Transverse colon (tissue), 4 donors: ENCODE data around the gene RFFL.

ENCODE experiments used
- EP300 ChIP-seq: sonication (generic); formaldehyde crosslinking; IDR thresholded peaks from one replicate; pipeline ENCODE4 v1.6.1; 2017; ENCODE audit warnings: antibody characterized with exemption, low read depth
- POLR2A ChIP-seq: fragments of 450-650 bp; IDR thresholded peaks from one replicate; pipeline ENCODE4 v1.6.1; 2016; ENCODE audit warnings: antibody characterized with exemption, mild to moderate bottlenecking, moderate library complexity
- POLR2AphosphoS5 ChIP-seq, 3 donors: sonication (generic); formaldehyde crosslinking; IDR thresholded peaks; one replicate each; pipeline ENCODE4 v1.6.1; 2016; ENCODE audit warnings: antibody characterized with exemption in 3 of 3
- TF ChIP-seq, protein P1 (sequence below), 5 experiments: fragments of 200-600 bp in 3 of 5; fragments of 450-650 bp in 2 of 5; sonication (generic) in 3 of 5; IDR thresholded peaks; 1 replicate in 2 of 5; 2 replicates in 3 of 5; pipeline ENCODE4 v1.5.1; 2016 to 2017; ENCODE audit warnings: antibody characterized with exemption in 5 of 5, inconsistent platforms in 3 of 5, mild to moderate bottlenecking in 2 of 5, moderate library complexity in 1 of 5

DNA sequence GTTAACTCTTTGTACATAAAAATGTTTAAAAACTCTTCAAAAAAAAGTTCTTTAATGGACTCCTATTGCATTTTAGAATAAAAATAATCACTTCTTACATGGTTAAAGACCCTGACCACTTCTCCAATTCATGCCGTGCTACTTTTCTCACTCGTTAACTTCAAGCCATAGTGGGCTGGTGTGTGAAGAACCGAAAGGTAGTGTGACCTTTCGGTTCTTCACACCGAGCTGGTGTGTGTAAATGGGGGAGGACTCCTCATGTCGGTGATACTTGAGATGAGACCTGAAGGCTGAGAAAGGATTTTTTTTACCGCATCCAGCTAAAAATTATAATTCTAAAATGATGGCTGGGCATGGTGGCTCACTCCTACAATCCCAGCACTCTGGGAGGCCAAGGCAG lies 22.1 kb downstream of the RFFL start:
- TF ChIP-seq, protein P1, sequence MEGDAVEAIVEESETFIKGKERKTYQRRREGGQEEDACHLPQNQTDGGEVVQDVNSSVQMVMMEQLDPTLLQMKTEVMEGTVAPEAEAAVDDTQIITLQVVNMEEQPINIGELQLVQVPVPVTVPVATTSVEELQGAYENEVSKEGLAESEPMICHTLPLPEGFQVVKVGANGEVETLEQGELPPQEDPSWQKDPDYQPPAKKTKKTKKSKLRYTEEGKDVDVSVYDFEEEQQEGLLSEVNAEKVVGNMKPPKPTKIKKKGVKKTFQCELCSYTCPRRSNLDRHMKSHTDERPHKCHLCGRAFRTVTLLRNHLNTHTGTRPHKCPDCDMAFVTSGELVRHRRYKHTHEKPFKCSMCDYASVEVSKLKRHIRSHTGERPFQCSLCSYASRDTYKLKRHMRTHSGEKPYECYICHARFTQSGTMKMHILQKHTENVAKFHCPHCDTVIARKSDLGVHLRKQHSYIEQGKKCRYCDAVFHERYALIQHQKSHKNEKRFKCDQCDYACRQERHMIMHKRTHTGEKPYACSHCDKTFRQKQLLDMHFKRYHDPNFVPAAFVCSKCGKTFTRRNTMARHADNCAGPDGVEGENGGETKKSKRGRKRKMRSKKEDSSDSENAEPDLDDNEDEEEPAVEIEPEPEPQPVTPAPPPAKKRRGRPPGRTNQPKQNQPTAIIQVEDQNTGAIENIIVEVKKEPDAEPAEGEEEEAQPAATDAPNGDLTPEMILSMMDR (IDR thresholded peaks at IDR 0.05): no peak
- TF ChIP-seq POLR2A (no peak), POLR2AphosphoS5 (IDR thresholded peaks at IDR 0.05) (no peak), EP300 (no peak)
